Stimulated activated naive CD4-positive, alpha-beta T cell treated with Interleukin-2 at 50 U/mL for 16 hours (primary cell): Measurements from ENCODE around the gene CAMKK2.
A peak's percentile ranks its signal among the peaks of the same experiment; 100 is the strongest.
"Not testable (repeated sequence)": the region's sequence is repeated elsewhere in the genome, so short reads cannot be mapped to it uniquely, and the experiment has no call there.

Experiments used
- DNase-seq: peaks from one replicate; lab custom pipeline; 2025; lab: John Stamatoyannopoulos, UW

Gene CAMKK2

GRCh38 chr12:121298411-121298810, 1.9 kb upstream of the CAMKK2 start:
- not testable (repeated sequence) for DNase-seq

GRCh38 chr12:121297435-121297991, 1.0 kb upstream of the CAMKK2 start:
- peak; percentile 62 for DNase-seq

GRCh38 chr12:121295746-121296617, 527 bp downstream of the CAMKK2 start:
- peak; percentile 45 for DNase-seq

GRCh38 chr12:121295116-121295745, 1.3 kb downstream of the CAMKK2 start:
- no peak for DNase-seq

GRCh38 chr12:121294151-121294889, 2.2 kb downstream of the CAMKK2 start:
- no peak for DNase-seq

- DNase-seq: no peak
Observed at GRCh38 chr12:121293603-121294002, 2.9 kb downstream of the CAMKK2 start.

- DNase-seq: no peak
Observed at GRCh38 chr12:121290410-121290809, 6.1 kb downstream of the CAMKK2 start.

- no peak for DNase-seq
Observed at GRCh38 chr12:121289962-121290361, 6.5 kb downstream of the CAMKK2 start.

GRCh38 chr12:121288986-121289385, 7.5 kb downstream of the CAMKK2 start:
- DNase-seq: no peak

GRCh38 chr12:121288158-121288845, 8.2 kb downstream of the CAMKK2 start:
- no peak for DNase-seq

- DNase-seq: no peak
Observed at GRCh38 chr12:121287267-121287954, 9.1 kb downstream of the CAMKK2 start.

GRCh38 chr12:121285856-121286255, 10.7 kb downstream of the CAMKK2 start:
- DNase-seq: no peak

- DNase-seq: no peak
Observed at GRCh38 chr12:121284551-121285390, 11.7 kb downstream of the CAMKK2 start.

- DNase-seq: no peak
Observed at GRCh38 chr12:121283841-121284240, 12.7 kb downstream of the CAMKK2 start.

- no peak for DNase-seq
Observed at GRCh38 chr12:121283388-121283787, 13.1 kb downstream of the CAMKK2 start.

GRCh38 chr12:121282910-121283309, 13.6 kb downstream of the CAMKK2 start:
- not testable (repeated sequence) for DNase-seq

- no peak for DNase-seq
Observed at GRCh38 chr12:121282072-121282742, 14.3 kb downstream of the CAMKK2 start.

- not testable (repeated sequence) for DNase-seq
Observed at GRCh38 chr12:121281116-121281515, 15.4 kb downstream of the CAMKK2 start.

GRCh38 chr12:121280531-121280930, 16.0 kb downstream of the CAMKK2 start:
- DNase-seq: not testable (repeated sequence)

- DNase-seq: no peak
Observed at GRCh38 chr12:121279507-121279915, 17.0 kb downstream of the CAMKK2 start.
